Fibroblast of upper back skin (primary cell): ENCODE results near the gene FMN1.

Experiments
- DNase-seq: peaks from one replicate; pipeline ENCODE4 v3.0.0-alpha.2; 2013

Gene FMN1

GRCh38 chr15:32746116-32746857 lies 448.2 kb downstream of the FMN1 start:
- no peak for DNase-seq

- peak; percentile 62 for DNase-seq
These were observed 450.9 kb downstream of the FMN1 start for GRCh38 chr15:32743411-32744140.

- DNase-seq: peak; percentile 64
These were observed 454.9 kb downstream of the FMN1 start for GRCh38 chr15:32739522-32740063.

GRCh38 chr15:32738666-32739065 lies 455.8 kb downstream of the FMN1 start:
- peak; percentile 59 for DNase-seq

- DNase-seq: peak; percentile 82
These were observed 457.2 kb downstream of the FMN1 start for GRCh38 chr15:32737304-32737703.

GRCh38 chr15:32736701-32737061 lies 457.8 kb downstream of the FMN1 start:
- peak; percentile 50 for DNase-seq

- peak; percentile 48 for DNase-seq
These were observed 458.4 kb downstream of the FMN1 start for GRCh38 chr15:32735989-32736700.

GRCh38 chr15:32733281-32733680 lies 461.2 kb downstream of the FMN1 start:
- DNase-seq: peak; percentile 30

GRCh38 chr15:32732574-32733157 lies 461.8 kb downstream of the FMN1 start:
- no peak for DNase-seq

GRCh38 chr15:32730677-32731654 lies 463.5 kb downstream of the FMN1 start:
- peak; percentile 60 for DNase-seq

- peak; percentile 16 for DNase-seq
These were observed 464.7 kb downstream of the FMN1 start for GRCh38 chr15:32729700-32730395.

GRCh38 chr15:32723171-32723948 lies 471.2 kb downstream of the FMN1 start:
- peak; percentile 22 for DNase-seq

GRCh38 chr15:32722136-32722535 lies 472.4 kb downstream of the FMN1 start:
- peak; percentile 31 for DNase-seq

GRCh38 chr15:32721596-32721995 lies 472.9 kb downstream of the FMN1 start:
- peak; percentile 58 for DNase-seq

- DNase-seq: no peak
These were observed 475.4 kb downstream of the FMN1 start for GRCh38 chr15:32718821-32719716.

GRCh38 chr15:32718227-32718820 lies 476.2 kb downstream of the FMN1 start:
- no peak for DNase-seq

- peak; percentile 91 for DNase-seq
These were observed 476.9 kb downstream of the FMN1 start, which contains the start of gene GREM1 for GRCh38 chr15:32717426-32718226. Gene GREM1 (plus strand): TSS chr15:32718004. CDS start chr15:32730691, 12,687 bp downstream.
